ENCODE data around the gene MARCKS.
"Not testable (repeated sequence)": the region's sequence is repeated elsewhere in the genome, so short reads cannot be mapped to it uniquely, and the experiment has no call there.

Gene MARCKS

DNA sequence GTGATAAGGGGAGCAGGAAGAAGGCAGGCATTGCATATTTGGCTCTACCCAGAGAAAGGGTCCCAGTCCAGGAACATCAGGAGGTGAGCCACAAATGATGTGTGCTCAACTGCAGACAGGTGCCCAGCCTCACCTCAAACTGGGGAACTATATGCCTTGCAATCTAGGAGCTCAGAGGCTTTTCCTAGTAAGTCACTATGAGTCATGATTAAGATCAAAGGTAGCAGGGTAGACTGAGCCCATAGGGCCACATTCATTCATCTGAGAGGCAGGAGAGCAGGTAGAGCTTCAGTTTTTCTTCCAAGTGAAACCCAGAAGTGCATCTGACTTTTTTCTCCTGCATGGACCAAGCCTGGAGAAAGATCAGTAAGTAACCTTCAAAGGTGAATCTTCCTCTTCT, 31.3 kb downstream of the MARCKS start:
- DNase-seq, result no peak

- DNase-seq, result no peak
These were observed 31.9 kb downstream of the MARCKS start for GRCh38 chr6:113888956-113889630.

DNA sequence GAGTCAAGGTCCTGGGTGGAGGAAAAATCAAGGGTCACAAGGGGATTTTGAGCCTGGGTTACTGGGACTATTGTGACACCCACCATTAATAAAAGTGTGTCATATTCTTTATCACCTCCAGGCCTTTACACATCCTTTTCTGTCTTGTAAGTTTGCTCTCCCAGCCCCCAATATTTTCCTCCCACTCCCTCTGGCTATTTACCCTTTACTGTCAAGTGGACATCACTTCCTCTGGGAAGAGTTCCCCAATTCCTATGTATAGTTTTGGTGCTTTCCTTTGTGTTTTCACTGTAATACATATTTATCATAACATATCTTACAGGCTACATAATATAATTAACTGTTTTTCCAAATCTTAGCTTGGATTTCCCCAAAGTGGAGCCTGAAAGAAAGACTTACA, 36.3 kb downstream of the MARCKS start:
- no peak for DNase-seq

GRCh38 chr6:113893866-113894265, 36.7 kb downstream of the MARCKS start:
- DNase-seq, result no peak

- DNase-seq, result no peak
These were observed 37.8 kb downstream of the MARCKS start for GRCh38 chr6:113894712-113895674.

- no peak for DNase-seq
These were observed 44.3 kb downstream of the MARCKS start for GRCh38 chr6:113901482-113901881.

DNA sequence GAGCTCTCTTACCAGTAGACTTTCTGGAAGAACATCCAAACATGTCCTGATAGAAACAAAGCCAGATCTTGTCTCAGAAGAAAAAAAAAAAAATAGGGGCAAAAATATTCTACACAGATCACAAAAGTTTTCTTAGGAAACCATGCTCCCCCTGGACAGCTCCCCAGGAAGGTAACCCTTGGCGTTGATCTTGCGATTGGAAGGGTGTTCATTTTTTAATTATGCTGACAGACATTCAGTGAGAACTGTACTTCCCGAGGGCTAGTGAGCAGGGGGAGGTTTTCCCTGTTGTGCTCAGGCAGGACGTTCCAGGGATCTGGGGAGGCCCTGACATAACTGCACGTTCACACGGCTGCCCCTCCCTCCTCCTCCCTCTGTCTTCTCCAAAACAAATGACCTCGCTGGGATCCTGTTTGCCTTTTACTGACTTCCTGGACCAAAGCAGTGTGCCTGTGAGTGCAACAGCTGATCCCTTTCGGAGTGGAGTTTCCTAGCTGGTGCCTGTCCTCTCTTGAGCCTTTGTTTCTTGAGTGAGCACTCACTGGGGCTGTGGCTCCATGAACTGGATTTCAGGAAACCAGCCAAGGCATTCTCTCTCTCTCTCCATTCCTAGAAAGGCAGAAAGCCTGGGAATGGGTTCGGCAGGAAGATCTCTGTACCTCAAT, 46.7 kb downstream of the MARCKS start:
- no peak for DNase-seq

GRCh38 chr6:113907102-113907815, 50.1 kb downstream of the MARCKS start:
- no peak for DNase-seq

GRCh38 chr6:113908801-113909200, 51.7 kb downstream of the MARCKS start:
- no peak for DNase-seq

DNA sequence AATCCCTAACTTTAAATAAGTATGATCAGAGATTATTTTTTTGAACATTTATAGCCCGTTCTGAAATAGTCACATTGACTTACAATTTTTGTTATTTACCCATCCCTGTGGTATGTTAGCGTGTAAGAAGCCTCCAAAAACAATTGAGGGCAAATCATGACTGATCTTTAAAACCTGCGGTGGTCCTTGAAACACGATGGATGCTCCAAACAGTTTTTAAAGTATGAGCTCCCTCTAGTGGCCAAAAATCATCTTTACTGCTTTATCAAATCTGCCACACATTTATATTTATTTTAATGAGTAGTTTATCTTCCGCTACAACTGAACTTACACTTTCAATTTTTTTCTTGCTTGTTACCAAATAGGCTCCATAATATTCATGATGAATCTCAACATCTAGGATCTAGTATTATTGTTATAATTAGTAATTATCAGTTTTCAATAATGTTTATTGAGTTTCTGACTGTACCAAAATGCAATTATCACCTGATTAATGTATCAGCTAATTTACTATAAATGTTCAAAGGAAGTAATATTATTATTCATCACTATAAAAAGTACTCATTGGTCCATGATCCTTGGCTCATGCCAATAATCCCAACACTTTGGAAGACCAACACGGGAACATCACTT, 52.2 kb downstream of the MARCKS start:
- no peak for DNase-seq

GRCh38 chr6:113910285-113910684, 53.1 kb downstream of the MARCKS start:
- DNase-seq, result not testable (repeated sequence)
